GM12875 (cell line): ENCODE measurements around the gene MATK.

Experiments
- H3K4me3 ChIP-seq: one replicate; pipeline ENCODE4 v1.5.1; 2011; ENCODE audit warnings: low read depth, low read length, control low read depth
- CTCF ChIP-seq: IDR thresholded peaks from 2 replicates; pipeline ENCODE4 v1.5.1; 2011; ENCODE audit warnings: low read depth, mild to moderate bottlenecking, control low read depth, inconsistent platforms, low read length, moderate library complexity, borderline replicate concordance; ENCODE audit not compliant: insufficient read depth

Gene MATK

GRCh38 chr19:3782330-3782729 lies 3.9 kb downstream of the MATK start:
- no peak for TF ChIP-seq CTCF

GRCh38 chr19:3781603-3782002 lies 4.6 kb downstream of the MATK start:
- H3K4me3 ChIP-seq: no peak overlapping the region
- TF ChIP-seq CTCF: no peak

More at GRCh38 chr19:3782330-3782729, 3.9 kb downstream of the MATK start:
- no peak overlapping the region for H3K4me3 ChIP-seq

- TF ChIP-seq CTCF: no peak
- H3K4me3 ChIP-seq: no peak overlapping the region
These were observed 5.3 kb downstream of the MATK start for GRCh38 chr19:3780786-3781304.

GRCh38 chr19:3778899-3779723 lies 7.1 kb downstream of the MATK start:
- TF ChIP-seq CTCF: no peak

GRCh38 chr19:3778104-3778867 lies 7.9 kb downstream of the MATK start:
- no peak overlapping the region for H3K4me3 ChIP-seq
- no peak for TF ChIP-seq CTCF

More at GRCh38 chr19:3778899-3779723, 7.1 kb downstream of the MATK start:
- H3K4me3 ChIP-seq: no peak overlapping the region

- no peak overlapping the region for H3K4me3 ChIP-seq
- TF ChIP-seq CTCF: no peak
These were observed 9.6 kb downstream of the MATK start for GRCh38 chr19:3776479-3777040.

GRCh38 chr19:3775831-3776230 lies 10.3 kb downstream of the MATK start:
- TF ChIP-seq CTCF: no peak
- H3K4me3 ChIP-seq: no peak overlapping the region
